Measurements from ENCODE around the gene MYO5B. TPM values are rescaled to one million over a fixed set of nuclear protein-coding genes. Genes with fewer than 3 reads are reported as not detected.

MYO5B gene
- total and polyA plus RNA-seq, 2 of the 4 experiments (the other 2 are of a cell fraction) = 0.24 to 0.54 TPM

GRCh38 chr18:49841236-49842217 is 353.4 kb downstream of the MYO5B start:
- Histone ChIP-seq H3K4me3 (ENCODE audit: insufficient read depth, low read depth, low read length) (no peak overlapping the region), H2BK20ac (ENCODE audit: low read depth, low read length) (no peak overlapping the region), H2BK5ac (ENCODE audit: low read depth, low read length, poor library complexity, severe bottlenecking) (no peak overlapping the region), H3K9ac (ENCODE audit: low read depth, low read length) (no peak overlapping the region), H3K9me3 (ENCODE audit: control insufficient read depth, insufficient read depth, low read length) (no peaks in the 10 kb centered on the region), H3K36me3 (ENCODE audit: control insufficient read depth, insufficient read depth, low read length) (no peaks in the 10 kb centered on the region), H3K27ac (ENCODE audit: insufficient read depth, low read length) (no peak overlapping the region), H3K4me1 (ENCODE audit: control insufficient read depth, insufficient read depth, low read length) (peaks cover 4% of the 10 kb centered on the region), H3K23ac (ENCODE audit: low read depth, low read length) (no peak overlapping the region), H2AFZ (replicated peaks; ENCODE audit: low read length, poor library complexity) (no peak overlapping the region), H3K18ac (ENCODE audit: low read depth, low read length) (no peak overlapping the region), H2AK5ac (ENCODE audit: low read depth, low read length) (0 out of 2 replicates have a peak overlapping the region, but pooled peaks have one; percentile 25), H2BK120ac (ENCODE audit: low read depth, low read length) (no peak overlapping the region), H2AK9ac (replicated peaks; ENCODE audit: low read depth, low read length, poor library complexity) (no peak overlapping the region), H2BK15ac (ENCODE audit: low read depth, low read length) (no peak overlapping the region), H4K8ac (ENCODE audit: low read depth in 2 of 2, low read length in 2 of 2) (no peak overlapping the region), H3K56ac (ENCODE audit: extremely low read depth, insufficient read depth, low read length) (no peak overlapping the region), H4K5ac (ENCODE audit: low read depth, low read length) (no peak overlapping the region), H3K9me1 (ENCODE audit: insufficient read depth, low read length) (peaks cover 7% of the 10 kb centered on the region; the same call in 1 of the 2 replicates), H3K14ac (replicated peaks; ENCODE audit: low read depth, low read length) (no peak overlapping the region), H3K4me2 (ENCODE audit: low read depth, low read length) (no peak overlapping the region), H4K91ac (ENCODE audit: insufficient read depth, low read depth, low read length) (no peak overlapping the region), H3K79me1 (ENCODE audit: low read depth in 1 of 2, low read length in 2 of 2) (no peaks in the 10 kb centered on the region), H3K4ac (ENCODE audit: low read depth, low read length) (no peak overlapping the region), H4K20me1 (ENCODE audit: insufficient read depth, low read length) (no peaks in the 10 kb centered on the region), H3K27me3 (ENCODE audit: control insufficient read depth, insufficient read depth, low read length) (no peaks in the 10 kb centered on the region)
- no peak for ATAC-seq (ENCODE audit: low read depth)
- dilution Hi-C loops (cut with HindIII; ENCODE audit: low sequenced_read_pairs, unreplicated experiment) (no loop called here), in situ Hi-C loops (cut with MboI; ENCODE audit: low sequenced_read_pairs) (loop anchor here (10.0 kb wide), 1 partner anchor 347 kb away; the partner anchor contains the start of gene RPL17), intact Hi-C loops (cut with micrococcal nuclease) (no loop called here)
- no CpG with 5 or more reads among the region's 12 CpGs for WGBS, 2 experiments (ENCODE audit: extremely low coverage in 2 of 2, insufficient read length in 1 of 2)
- BruUV-seq (replicated peaks) = no TSS peak
- ChIA-PET CTCF (no interaction called here), POLR2A (ENCODE audit: unreplicated experiment) (no interaction called here)
- DNase-seq = no peak
- TF ChIP-seq MXI1 (IDR thresholded peaks at IDR 0.05; ENCODE audit: borderline replicate concordance, low read depth, low read length) = no peak
- peak; percentile 30; the same call in 1 of the 2 replicates for TF ChIP-seq MAFK (IDR thresholded peaks at IDR 0.05; ENCODE audit: low read depth, low read length)

All from IMR-90 (cell line).